NOMO-1 (cell line): ENCODE measurements around the gene EPHB6.

Experiments used
- DNase-seq, 2 experiments: peaks; one replicate each; lab custom pipeline; 2025; ENCODE audit not compliant: unreplicated experiment in 2 of 2; lab: John Stamatoyannopoulos, UW

The EPHB6 gene

DNA sequence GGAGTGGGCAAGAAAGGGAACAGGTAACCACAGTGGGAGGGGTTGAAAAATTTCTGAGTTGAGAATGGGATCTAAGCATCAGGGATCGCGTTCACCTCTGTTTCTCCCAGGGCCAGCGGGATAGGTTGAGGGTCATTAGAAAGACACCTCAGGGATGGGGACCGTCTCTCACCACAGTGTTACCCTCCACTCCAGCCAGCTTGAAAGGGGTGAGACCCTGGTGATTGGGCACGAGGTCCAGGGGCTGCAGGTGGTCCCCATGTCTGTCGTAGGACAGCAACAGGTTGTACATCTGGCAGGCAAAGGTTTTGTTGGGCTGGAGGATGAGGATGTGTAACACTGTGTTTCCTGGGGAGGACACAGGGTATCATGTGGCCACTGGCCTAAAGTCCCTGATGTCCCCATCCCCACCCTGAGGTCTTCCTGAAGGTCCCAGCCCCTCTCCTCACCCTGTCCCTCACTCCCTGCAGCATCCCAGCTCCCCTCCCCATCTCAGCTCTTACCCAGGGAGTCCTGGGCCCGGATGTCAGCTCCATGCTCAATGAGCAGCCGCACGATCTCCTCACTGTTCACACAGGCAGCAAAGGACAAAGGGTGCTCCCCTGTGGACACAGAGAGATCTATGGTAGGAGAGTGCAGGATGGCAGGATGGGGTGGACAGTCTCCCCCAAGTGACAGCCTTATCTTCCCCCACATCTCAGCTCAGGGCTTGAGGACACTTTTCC, 21.5 kb downstream of the EPHB6 start:
- DNase-seq = no peak

- no peak for DNase-seq
Measured at GRCh38 chr7:142876991-142877910, 22.4 kb downstream of the EPHB6 start.

DNA sequence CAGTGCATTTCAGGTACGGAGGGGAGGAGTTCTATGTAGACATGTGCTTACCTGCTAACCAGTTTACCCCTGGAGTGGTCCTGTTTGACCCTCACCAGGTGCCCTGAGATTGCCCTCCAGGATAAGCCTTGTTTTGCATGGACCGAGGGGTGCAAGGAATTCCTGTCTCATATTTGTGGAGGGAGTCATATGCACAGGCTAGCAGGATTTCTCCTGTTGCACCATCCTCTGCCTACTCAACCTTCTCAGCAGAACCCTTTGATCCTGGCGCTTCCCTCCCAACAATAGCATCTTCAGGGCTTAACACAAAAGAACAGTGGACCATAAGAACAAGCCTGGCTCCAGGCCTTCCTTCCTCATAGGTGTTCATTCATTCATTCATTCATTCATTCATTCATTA, 23.4 kb downstream of the EPHB6 start:
- no peak for DNase-seq

DNA sequence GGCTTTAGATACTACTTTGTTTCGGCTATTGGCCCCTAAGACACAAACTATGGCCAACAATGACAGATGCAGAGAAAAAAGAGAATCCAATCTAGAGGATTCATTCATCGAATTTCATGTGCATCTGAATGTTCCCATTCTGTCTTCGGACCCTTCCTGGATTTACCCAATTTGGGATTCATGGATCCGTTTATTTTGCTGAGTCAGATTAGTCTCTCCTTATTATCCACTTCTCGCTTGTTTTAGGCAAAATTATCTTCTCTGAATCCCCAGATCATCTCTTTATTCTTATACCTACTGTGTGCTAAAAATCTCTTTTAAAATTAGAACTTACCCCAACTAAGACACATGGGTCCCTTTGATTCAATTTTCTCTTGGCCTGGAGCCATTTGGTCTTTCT, 24.2 kb downstream of the EPHB6 start:
- DNase-seq = no peak

DNA sequence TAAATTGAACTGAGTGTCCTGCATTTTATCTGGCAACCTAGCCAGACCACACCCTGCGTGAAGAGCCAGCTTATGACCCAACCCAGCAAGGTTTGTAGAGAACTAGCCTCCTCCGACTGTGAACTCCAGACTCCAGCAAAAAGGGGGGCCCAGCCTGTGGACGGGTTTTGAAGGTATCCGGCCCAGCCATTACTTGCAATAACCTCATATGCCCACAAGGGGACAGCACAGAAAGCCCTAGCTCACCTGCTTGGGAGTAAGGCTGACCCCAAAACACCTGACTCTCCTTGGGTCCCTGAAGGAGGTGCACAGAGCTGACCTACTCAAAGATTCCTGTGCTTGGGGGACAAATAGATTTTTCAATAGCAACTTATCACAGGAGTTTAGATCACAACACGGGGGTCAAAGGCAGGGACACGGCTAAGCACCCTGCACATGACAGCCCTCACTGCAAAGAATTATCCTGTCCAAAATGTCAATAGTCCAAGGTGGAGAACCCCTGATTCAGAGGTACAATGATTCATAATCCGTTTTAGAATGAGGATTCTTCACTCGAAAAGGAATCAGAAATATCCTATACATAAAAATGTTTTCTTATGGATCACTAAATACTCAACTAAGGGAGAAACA, 26.1 kb downstream of the EPHB6 start:
- DNase-seq = no peak

DNA sequence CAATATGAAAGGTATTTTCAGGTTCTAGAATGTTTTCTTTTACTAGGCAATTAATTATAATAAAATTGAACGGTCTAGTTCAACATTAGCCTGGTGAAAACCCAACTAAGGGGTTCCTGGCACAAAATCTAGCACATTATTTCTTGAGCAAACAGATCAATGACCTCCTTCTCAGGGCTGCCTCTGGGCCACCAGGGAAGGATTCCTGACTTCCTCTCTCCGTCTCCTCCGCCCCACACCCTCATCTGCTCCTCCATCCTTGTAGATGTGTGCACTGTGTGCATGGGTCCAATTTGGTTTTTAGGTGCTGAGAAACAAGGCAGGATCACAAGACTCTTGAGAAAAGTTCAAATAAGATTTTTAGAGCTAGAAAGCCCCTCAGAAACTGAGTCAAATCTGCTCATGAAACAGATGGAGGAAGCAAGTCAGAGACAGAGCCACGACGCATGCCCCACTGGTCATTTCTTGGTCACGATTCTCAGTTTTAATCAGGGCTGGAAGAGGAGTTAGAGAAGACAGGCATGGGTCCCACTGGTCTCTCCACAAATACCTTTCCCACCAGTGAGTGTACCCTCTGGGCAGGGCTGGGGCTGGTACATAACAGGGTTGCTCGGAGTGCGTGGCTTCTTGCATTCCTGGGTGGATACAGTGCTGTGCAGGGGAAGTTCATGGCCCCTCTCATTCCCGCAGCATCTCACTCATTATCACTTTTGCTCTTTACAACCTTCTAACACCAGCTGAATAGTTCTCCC, 26.9 kb downstream of the EPHB6 start:
- DNase-seq = no peak

DNA sequence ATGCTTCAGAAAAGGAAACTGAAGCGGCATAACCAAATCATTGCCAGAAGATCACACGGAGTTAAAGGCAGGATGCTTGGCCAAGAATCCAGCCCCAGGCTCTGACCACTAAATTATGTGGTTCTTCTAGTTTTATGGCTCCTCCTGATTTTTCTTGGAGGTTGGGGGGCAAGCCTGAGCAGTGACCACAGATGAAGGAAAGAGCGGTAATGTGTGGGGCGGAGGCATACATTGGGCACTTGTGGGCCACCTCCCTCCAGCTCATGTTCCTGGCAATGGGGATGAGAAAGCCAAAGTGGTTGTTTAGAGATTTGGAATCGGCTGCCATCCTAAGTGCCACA, 27.4 kb downstream of the EPHB6 start:
- DNase-seq = no peak

GRCh38 chr7:142883145-142883544, 28.3 kb downstream of the EPHB6 start:
- DNase-seq = no peak

DNA sequence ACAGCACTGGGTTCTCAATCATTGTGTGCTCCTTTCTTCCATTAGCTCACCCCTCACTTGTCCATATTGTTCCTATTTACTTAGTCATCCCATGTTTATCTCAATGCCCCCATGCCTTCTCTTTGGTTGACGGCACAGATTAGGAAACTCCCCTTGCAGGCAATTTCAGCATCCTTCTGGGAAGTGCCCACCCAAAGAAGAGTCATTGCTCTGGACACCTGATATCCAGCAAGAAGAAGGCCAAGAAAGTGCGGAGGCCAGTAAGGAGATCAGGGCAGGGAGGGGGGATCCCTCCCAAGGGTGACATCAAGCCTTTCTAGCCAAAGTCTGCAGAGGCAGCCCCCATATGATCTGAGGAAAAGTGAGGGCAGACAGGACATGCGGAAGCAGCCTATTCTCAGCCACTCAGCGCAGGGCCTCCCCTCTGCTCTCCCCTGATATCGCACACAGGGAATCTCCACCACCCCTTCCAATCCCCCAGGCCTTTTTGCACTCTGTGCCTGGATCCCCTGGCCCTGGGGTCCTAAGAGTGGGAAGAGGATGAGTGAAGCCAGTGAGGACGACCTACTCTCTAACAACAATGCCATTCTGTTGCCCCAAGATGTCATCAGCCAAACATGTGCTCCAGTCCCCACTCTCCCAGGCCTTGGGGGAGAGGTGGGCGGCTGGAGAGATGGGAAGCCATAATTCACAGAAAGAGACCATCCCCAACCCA, 28.9 kb downstream of the EPHB6 start:
- DNase-seq = no peak

GRCh38 chr7:142884286-142884640, 29.4 kb downstream of the EPHB6 start:
- no peak for DNase-seq

- no peak for DNase-seq
Measured at GRCh38 chr7:142885311-142886230, 30.7 kb downstream of the EPHB6 start, which contains the start of gene TRPV6. Gene TRPV6 (minus strand): TSS chr7:142885745.

GRCh38 chr7:142886866-142887265, 32.0 kb downstream of the EPHB6 start:
- no peak for DNase-seq

- DNase-seq = no peak
Measured at GRCh38 chr7:142887282-142888015, 32.6 kb downstream of the EPHB6 start.

DNA sequence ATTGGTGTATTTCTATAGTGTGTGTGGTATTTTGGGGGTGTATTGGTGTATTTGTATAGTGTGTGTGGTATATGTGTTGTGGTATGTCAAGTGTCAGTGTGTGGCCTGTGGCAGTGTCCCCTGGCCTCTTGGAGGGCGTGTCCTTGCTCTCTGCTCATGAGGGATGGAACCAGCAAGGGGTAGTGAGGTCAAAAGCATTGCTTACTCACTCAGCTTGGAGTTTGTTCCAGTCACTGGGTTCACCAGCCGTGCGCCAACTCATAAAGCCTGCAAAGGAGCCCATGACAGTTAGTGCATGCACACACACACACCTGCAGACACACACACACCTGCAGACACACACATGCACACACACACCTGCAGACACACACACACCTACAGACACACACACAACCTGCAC, 34.9 kb downstream of the EPHB6 start:
- no peak for DNase-seq

- DNase-seq = no peak
Measured at GRCh38 chr7:142890874-142891485, 36.1 kb downstream of the EPHB6 start.

- no peak for DNase-seq
Measured at GRCh38 chr7:142891490-142892082, 36.7 kb downstream of the EPHB6 start.

- no peak for DNase-seq
Measured at GRCh38 chr7:142892951-142893350, 38.1 kb downstream of the EPHB6 start.
